Measurements from ENCODE around the gene AGAP6. TPM values are rescaled to one million over a fixed set of nuclear protein-coding genes. Genes with fewer than 3 reads are reported as not detected.
"Not testable (repeated sequence)": the region's sequence is repeated elsewhere in the genome, so short reads cannot be mapped to it uniquely, and the experiment has no call there.

Gene AGAP6
- polyA plus RNA-seq, 3 donors = 15.6 to 42.4 (median 36.5) TPM

DNA sequence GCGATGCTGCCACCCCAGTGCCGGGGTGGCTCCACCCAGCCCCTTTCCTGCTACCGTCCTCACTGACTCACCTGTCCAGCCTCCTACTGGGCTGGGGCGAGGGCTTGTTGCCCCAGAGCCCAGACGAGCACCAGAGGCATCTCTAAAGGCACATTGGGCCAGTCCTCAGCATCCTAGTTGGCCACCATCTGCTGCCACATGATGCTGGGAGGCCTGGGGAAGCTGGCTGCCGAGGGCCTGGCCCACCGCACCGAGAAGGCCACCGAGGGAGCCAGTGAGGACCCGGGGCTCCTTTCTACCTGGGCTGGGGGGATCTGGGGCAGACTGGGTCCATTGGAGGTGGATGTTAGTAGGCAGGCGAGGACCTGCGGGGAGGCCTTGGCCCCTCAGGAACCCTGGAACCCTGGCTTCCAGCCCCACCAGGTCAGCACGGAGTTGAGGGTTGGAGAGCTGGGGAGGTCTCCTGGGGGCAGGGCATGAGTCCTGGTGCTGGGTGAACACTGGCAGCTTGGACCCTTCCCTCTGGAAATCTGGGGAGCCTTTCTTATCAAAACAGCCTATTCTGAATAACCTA is 32.3 kb downstream of the AGAP6 start:
- DNase-seq = not testable (repeated sequence)

DNA sequence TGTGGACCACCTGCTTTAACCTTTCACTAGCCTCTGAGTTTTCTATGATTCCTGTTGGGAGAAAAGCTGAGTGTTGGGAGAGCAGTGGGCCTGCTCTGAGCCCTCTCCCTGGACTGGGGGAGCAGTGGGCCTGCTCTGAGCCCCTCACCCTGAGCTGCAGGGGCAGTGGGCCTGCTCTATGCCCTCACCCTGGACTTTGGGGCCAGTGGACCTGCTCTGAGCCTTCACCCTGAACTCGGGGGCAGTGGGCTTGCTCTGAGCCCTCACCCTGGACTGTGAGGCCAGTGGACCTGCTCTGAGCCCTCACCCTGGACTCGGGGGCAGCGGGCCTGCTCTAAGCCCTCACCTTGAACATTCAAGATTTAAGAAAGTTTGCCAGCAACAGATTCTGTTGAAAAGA is 33.4 kb downstream of the AGAP6 start:
- no peak for DNase-seq

DNA sequence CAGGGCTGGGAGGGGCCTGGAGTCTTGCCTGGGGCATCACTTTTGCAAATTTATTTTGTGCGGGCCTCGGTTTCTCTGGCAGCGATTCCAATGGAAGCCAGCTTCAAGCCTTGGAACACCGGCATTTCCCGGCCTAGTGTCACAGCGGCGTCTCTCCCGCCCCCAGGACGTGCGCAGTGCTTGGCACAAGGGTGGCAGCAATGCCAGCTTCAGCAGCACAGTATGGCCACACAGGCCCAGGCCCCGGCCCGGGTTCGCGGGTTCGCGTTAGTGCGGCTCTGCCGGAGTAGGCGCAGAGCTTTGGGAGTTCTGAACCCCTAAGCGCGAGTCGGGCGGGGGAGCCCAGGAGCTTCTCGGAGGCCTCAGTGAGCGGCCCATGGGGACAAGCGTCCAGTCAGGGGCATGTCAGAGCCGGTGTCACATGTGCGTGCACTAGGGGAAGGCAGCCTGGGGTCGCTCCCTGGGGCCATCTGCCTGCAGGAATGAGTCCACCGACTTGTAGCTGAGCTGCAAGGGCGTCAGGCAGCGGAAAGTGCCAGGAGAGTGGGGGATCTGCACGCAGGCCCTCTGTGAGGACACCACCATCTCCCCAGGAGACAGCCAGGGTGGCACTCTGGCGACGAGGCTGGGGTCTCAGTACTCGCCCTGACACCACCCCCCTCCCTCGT is 36.6 kb downstream of the AGAP6 start:
- DNase-seq = not testable (repeated sequence)

DNA sequence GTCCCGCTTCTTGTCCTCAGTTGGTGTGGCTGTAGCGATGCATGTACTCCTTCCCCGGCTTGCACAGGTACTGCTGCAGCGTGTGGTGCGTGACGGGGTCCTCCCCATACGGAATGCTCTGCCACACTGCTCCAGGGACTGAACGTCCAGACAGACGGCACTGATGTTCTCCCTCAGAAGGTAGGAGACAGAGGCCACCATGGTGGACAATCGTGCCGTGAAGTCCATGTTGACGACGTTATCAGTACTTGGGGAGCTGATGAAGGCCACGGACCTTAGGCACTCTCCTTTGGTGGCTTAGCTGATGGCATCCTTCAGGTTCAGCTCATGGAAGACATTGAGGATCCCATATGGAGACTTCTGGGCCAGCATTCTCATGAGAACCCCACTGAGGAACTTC is 37.4 kb downstream of the AGAP6 start:
- no peak for DNase-seq

DNA sequence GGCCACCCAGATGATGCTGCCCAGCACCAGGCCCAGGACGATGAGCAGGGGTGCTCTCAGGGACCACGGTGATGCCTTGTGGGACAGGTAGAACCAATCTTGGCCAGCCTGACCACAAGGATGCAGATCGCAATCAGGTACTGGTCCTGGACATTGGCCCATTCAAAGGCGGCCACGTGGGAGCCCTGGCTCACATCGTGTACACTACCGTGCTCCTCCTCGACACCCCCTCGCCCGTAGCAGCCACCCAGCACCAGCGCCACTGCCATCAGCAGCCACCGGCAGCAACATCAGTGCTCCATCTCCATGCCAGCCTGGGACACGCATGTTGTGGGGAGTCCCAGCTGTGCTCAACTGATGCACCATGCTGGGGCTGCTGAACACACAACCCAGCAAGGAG is 39.0 kb downstream of the AGAP6 start:
- DNase-seq = no peak

DNA sequence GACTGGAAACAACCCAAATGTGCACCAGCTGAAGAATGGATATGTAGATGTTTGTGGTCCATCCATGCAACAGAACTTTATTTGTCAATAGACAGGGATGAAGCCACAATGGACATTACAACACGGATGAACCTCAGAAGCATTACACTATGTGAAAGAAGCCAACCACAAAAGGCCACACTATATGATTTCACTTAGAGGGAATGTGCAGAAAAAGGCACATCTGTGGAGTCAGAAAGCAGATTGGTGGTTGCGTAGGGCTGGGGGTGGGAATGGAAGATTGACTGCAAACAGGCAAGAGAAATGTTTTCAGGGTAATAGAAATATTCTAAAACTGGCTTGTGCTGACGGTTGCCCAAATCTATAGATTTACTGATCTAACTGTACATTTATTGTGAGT is 45.3 kb downstream of the AGAP6 start:
- DNase-seq = no peak

DNA sequence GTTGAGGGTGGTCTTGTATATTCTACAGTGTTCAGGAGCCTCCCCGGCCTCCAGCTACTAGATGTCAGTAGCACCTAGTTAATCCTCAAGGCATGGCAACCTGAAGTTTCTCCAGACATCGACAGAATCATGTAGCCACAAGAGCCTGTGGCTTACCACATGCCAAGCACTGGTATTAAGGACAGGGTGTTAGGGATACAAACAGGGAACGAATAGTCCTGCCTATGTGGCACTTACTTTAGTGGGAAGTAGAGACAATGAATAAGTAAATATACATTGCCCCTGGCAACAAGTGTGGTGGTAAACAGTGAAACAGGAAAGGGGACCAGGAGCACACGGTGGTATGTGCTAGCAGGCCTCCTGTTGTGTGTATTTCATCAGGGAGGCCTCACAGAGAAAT is 47.1 kb downstream of the AGAP6 start:
- DNase-seq = not testable (repeated sequence)

DNA sequence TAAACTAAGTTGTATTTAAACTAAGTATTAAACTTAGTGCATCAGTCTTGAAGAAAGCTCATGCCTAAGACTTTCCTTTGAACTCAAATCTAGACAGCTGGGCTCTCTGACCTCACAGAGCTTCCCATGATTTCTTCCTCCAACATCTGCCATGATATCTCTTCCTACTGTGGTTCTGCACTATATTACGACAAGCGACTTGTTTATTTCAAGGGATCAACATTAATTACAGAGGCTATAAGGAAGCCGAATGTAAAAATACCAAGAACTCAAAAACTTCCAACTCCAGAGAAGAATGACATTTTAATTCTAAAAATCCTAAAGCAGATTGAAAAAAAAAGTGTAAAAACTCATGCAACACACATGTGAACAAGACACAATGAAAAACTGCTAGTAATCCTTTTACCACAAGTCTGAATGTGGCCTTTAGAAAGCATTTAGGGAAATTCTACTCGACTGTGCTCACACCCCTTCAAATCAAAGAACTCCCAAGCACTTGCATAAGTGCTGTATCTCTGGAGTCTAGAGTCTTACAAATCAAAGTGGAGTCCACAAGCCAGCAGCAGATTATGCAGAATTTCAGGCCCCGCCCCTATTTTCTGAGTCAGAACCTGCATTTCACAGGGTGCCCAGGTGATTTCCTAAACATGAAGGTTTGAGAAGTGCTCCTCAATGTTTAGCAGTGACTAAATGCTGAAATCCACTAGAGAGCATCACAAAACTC is 56.9 kb downstream of the AGAP6 start:
- DNase-seq = no peak

DNA sequence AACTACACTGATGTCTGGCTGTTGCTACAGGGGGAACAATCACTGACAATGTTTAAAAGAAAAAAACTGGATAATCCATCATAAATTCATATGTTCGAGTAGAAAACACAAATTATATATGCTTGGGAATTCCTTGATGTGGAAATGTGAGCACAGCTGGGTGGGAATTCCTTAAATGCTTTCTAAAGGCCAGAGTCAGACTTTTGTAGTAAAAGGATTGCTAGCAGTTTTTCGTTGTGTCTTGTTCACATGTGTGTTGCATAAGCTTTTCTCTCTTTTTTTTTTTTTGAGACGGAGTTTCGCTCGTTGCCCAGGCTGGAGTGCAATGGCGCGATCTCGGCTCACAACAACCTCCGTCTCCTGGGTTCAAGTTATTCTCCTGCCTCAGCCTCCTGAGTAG is 58.3 kb downstream of the AGAP6 start:
- DNase-seq = not testable (repeated sequence)

DNA sequence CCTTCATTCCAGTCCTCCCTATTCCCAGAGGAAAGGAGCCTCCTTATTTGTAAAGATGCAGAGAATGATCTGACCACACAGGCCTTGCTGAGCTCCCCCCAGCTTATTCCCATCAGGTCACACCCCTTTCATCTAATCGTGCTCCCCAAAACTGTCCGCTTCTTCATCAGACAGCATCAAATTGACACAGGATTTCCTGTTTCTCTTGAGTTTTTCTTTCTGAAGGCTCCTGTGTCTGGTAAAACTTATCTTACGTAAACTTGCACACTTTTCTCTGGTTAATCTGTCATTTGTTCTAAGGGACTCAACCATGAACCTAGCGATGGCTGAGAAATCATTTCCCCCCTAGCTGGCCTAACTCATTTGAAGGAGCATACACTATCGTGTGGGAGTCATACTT is 59.4 kb downstream of the AGAP6 start:
- not testable (repeated sequence) for DNase-seq

DNA sequence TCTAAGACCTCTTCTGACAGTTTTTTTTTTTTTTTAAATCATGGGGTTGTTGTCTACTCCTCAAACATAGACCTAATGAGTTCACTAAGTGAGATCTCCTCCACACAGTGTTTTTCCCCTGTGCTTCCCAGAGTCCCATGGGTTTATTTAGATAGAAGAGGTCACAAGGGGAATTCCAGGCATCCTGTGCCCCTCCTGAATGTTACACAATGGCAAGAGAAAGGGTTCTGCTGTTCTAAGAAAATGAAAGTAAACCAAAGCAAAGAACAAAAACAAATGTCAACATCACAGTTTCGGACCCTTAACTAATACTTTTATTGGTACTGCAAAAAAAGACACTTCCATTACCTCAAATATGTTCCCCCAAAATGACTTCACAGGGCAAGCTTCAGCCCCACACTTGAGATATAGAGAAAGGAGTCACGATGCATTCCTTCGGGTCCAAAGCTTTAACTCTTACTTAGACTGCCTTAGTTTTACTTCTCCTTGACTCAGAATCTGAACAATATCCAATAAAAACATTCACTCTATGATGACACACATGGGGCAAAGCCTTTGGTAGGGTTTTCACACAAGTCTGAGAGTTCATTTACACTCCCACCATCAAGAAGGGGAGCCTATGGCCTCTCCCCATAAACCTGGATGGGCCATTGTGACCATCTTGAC is 63.9 kb downstream of the AGAP6 start:
- DNase-seq = not testable (repeated sequence)

DNA sequence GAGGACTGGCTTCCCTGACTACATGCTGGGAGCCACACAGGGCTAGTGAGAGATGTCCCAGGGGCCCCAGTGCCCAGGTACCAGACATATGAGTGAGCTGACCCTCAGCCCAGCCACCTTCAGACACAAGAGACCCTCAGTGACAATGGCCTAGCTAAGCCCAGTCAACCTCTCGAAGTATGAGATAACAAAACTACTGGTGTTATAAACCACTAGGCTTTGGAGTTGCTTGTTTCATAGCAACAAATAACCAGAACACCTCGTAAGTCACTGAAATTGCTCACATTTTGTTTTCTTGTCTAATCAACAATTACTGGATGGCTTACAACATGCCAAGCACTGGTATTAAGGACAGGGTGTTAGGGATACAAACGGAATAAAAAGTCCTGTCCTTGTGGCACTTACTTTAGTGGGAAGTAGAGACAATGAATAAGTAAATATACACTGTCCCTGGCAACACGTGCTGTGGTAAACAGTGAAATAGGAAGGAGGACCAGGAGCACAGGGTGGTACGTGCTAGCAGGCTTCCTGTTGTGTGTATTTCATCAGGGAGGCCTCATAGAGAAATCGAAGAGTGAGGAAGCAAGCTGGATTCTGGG is 64.7 kb downstream of the AGAP6 start:
- DNase-seq = not testable (repeated sequence)

DNA sequence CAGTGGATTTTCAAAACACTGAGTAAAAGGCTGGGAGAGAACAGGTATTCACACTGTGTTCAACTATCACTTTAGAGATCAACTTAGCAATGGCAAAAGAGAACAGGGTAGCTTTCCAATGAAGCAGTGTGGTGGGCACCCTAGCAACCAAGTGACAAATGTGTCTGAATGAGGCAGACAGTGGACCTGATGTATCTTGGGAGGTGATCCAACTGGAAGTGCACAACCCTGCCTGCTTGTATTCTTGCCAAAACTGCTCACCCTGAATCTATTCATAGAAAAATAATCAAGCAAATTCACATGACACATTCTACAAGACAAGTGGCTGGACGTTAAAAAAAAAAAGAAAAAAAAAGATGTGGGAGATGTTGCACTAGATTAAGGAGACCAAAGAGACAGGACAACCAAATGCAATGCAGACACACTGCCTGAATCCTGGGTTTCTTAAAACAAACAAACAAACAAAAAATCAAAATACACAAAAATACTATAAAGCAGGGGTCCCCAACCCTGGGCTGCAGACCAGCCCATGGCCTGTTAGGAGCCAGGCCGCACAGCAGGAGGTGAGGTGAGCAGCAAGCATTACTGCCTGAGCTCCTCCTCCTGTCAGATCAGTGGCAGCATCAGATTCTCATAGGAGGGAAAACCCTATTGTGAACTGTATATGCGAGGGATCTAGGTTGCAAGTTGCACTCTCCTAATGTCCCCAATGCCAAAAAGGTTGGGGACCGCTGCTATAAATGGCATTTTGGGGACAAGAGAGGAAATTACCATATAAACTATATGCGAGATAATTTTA is 67.5 kb downstream of the AGAP6 start:
- not testable (repeated sequence) for DNase-seq

DNA sequence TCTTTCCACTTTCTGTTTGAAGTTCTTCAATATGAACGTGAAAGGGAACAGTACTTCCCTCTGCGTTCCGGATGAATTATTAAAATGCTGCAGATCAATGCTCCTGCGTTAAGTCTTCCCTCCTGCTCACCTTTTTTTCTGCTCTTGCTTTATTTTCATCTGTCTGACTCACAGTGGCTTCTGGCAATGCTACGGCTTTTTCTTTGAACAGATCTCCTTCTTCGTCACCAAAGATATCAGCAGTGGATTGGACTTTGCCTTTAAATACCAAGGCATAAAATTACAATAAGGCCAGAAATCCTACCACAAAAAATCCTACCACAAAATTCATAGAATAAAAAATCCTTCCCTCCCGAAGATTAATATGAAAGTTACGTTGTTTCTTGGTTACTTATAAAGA is 68.4 kb downstream of the AGAP6 start:
- DNase-seq = not testable (repeated sequence)

DNA sequence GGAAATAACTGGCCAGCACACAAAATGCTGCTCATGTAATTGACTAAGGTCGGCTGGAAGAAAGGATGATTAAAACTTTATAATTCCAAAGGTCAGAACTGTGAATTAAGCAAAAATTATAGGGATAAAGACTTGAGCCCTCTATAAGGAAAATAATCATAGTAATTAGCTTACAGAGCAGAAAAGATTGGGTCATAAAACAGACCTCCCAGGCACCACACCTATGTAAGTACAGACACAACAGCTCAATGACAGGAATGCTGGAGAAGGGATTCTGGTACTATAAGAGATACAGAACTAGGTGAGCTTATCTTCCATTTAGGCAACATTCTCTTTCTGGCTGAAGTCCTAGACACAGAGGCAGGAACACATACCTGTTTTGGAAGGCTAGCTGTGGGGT is 70.5 kb downstream of the AGAP6 start:
- DNase-seq = not testable (repeated sequence)

DNA sequence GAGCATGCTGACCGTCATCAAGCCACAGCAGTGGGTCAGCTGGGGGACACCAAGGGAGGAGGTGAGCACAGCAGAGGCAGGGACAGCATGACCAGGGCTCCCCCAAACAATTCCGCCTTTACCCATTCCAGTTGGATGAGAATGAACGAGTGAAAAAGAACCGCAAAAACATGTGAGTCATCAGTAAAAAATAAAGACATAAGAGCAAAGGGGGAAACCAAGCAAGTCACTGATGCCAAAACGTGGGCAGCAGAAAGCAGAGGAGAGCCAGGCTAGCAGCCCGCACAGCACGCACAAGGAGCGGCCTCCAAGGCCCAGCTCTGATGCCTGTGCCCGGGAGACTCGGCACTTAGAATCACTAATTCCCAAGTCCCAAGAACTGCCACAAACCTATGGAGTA is 71.7 kb downstream of the AGAP6 start:
- not testable (repeated sequence) for DNase-seq

Other genes with a start within 250 kb of the AGAP6 start
- gene OGDHL, start 226.1 kb upstream of the AGAP6 start, polyA plus RNA-seq (ENCODE audit: insufficient read length in 3 of 3) = 10 to 100 TPM; 48.1 to 57.4 (median 54.4) TPM
- gene PARG, start 46.4 kb upstream of the AGAP6 start, polyA plus RNA-seq (ENCODE audit: insufficient read length in 3 of 3) = 10 to 100 TPM; 32.9 to 42.3 (median 41.6) TPM
- 10 to 100 TPM; 11.0 to 20.7 (median 20.4) TPM for gene TIMM23B, start 46.4 kb upstream of the AGAP6 start, polyA plus RNA-seq (ENCODE audit: insufficient read length in 3 of 3)
- gene WASHC2A, start 79.5 kb downstream of the AGAP6 start, polyA plus RNA-seq (ENCODE audit: insufficient read length in 3 of 3) = 10 to 100 TPM; 63.5 to 70.7 (median 64.5) TPM